Measurements from ENCODE around the gene PRKCA.

- TF ChIP-seq POLR2A (IDR thresholded peaks at IDR 0.05; ENCODE audit: low read depth, low read length) (no peak), TAF1 (IDR thresholded peaks at IDR 0.05; ENCODE audit: borderline replicate concordance, low read depth, low read length) (no peak), POLR2AphosphoS5 (IDR thresholded peaks at IDR 0.05; ENCODE audit: low read depth, low read length) (no peak)
These were observed 25.2 kb upstream of the PRKCA start for GRCh38 chr17:66277191-66277590.
